K562 (cell line): ENCODE results near the gene NFATC1. TPM values are rescaled to one million over a fixed set of nuclear protein-coding genes. Genes with fewer than 3 reads are reported as not detected.
A peak's percentile ranks its signal among the peaks of the same experiment; 100 is the strongest.

ENCODE experiments used
- ELK3 ChIP-seq: fragments of 450-650 bp; formaldehyde crosslinking; IDR thresholded peaks from 2 replicates; pipeline ENCODE4 v1.4.0; 2020; ENCODE audit warnings: mild to moderate bottlenecking
- KDM2B ChIP-seq: fragments of 250-450 bp; sonication (Bioruptor Pico); IDR thresholded peaks from 2 replicates; pipeline ENCODE4 v1.8.0; 2021; ENCODE audit warnings: mild to moderate bottlenecking, moderate library complexity
- KHSRP ChIP-seq: fragments of 450-650 bp; IDR thresholded peaks from 2 replicates; pipeline ENCODE4 v1.6.1; 2017
- MCM3 ChIP-seq: fragments of 450-650 bp; IDR thresholded peaks from 2 replicates; pipeline ENCODE4 v1.6.1; 2016
- MYC ChIP-seq, 2 experiments: fragments of 250-450 bp in 1 of 2; sonication (Bioruptor Pico) in 1 of 2; IDR thresholded peaks; 2 replicates each; pipeline versions ENCODE4 v1.5.1 to v1.6.1; 2012 to 2021; ENCODE audit warnings: low read depth in 2 of 2, borderline replicate concordance in 1 of 2, improper control_type of control experiment in 1 of 2, low read length in 1 of 2, mild to moderate bottlenecking in 1 of 2, moderate library complexity in 1 of 2
- PCBP2 ChIP-seq: fragments of 200-400 bp; formaldehyde crosslinking; IDR thresholded peaks from 2 replicates; pipeline ENCODE4 v1.6.1; 2018; ENCODE audit warnings: low read length, low read depth, mild to moderate bottlenecking, moderate library complexity; ENCODE audit not compliant: poor library complexity, severe bottlenecking
- RAD21 ChIP-seq, 2 experiments: fragments of 250-450 bp in 1 of 2; fragments of 450-650 bp in 1 of 2; sonication (Bioruptor Pico) in 1 of 2; formaldehyde crosslinking in 1 of 2; IDR thresholded peaks in 1 of 2; conservative IDR thresholded peaks in 1 of 2; 2 replicates each; pipeline versions ENCODE4 v1.4.0 to v1.8.0; 2020 to 2022; ENCODE audit warnings: mild to moderate bottlenecking in 2 of 2, moderate library complexity in 1 of 2
- RBM22 ChIP-seq: fragments of 200-400 bp; formaldehyde crosslinking; IDR thresholded peaks from 2 replicates; pipeline ENCODE4 v1.6.1; 2018; ENCODE audit warnings: low read length, low read depth; ENCODE audit not compliant: poor library complexity, severe bottlenecking
- RBM34 ChIP-seq: fragments of 200-400 bp; formaldehyde crosslinking; IDR thresholded peaks from 2 replicates; pipeline ENCODE4 v1.6.1; 2018; ENCODE audit warnings: low read length, borderline replicate concordance; ENCODE audit not compliant: insufficient read depth
- ZNF551 ChIP-seq: fragments of 250-450 bp; sonication (Bioruptor Pico); IDR thresholded peaks from 2 replicates; pipeline ENCODE4 v1.5.0; 2021; ENCODE audit warnings: mild to moderate bottlenecking, moderate library complexity
- ZNF766 ChIP-seq: fragments of 200-800 bp; sonication (Bioruptor generic); conservative IDR thresholded peaks from 2 replicates; pipeline ENCODE4 v1.6.1; 2016; ENCODE audit warnings: missing genetic modification characterization, missing compliant biosample characterization
- polyA plus RNA-seq, 8 experiments: library from polyadenylated mRNA; depleted of rRNA in 4 of 8; stranded (reverse) in 5 of 8; unstranded in 3 of 8; fragments of >200 nt; fragmentation: Nextera tagmentation in 2 of 8; fragmentation: Illumina TruSeq in 1 of 8; extraction: Ambion mirVana in 2 of 8; extraction: Trizol in 1 of 8; gene quantifications; 2 replicates each; pipeline versions ENCODE4 v1.2.1 to v1.2.3, GENCODE V29; 2011 to 2014; ENCODE audit warnings: inconsistent platforms in 1 of 8, missing spikeins in 1 of 8
- total RNA-seq, 7 experiments: library from RNA; depleted of rRNA in 6 of 7; stranded (reverse); fragments of >200 nt in 6 of 7; fragmentation: Illumina TruSeq in 2 of 7; extraction: Trizol in 2 of 7; gene quantifications; 2 replicates each; pipeline versions ENCODE4 v1.2.1 to v1.2.3, GENCODE V29; 2011 to 2021; ENCODE audit warnings: low replicate concordance in 1 of 7
- TF ChIP-seq, protein P1 (sequence below), 2 experiments: fragments of 250-450 bp in 1 of 2; fragments of 450-650 bp in 1 of 2; sonication (Bioruptor Pico) in 1 of 2; IDR thresholded peaks; 2 replicates each; pipeline versions ENCODE4 v1.6.1 to v1.8.0; 2016 to 2021; ENCODE audit warnings: mild to moderate bottlenecking in 2 of 2, moderate library complexity in 2 of 2, missing compliant biosample characterization in 1 of 2, missing genetic modification characterization in 1 of 2
- TF ChIP-seq, protein P2 (sequence below): sonication (generic); formaldehyde crosslinking; IDR thresholded peaks from 2 replicates; pipeline ENCODE4 v1.4.0; 2020; ENCODE audit warnings: mild to moderate bottlenecking, missing genetic modification reagents
- TF ChIP-seq, protein P3 (sequence below): fragments of 250-450 bp; sonication (Bioruptor Pico); IDR thresholded peaks from 2 replicates; pipeline ENCODE4 v1.4.0; 2020; ENCODE audit warnings: mild to moderate bottlenecking, moderate library complexity
- TF ChIP-seq, protein P4 (sequence below): fragments of 250-450 bp; sonication (Bioruptor Pico); IDR thresholded peaks from 2 replicates; pipeline ENCODE4 v1.4.0; 2020
- TF ChIP-seq, protein P5 (sequence below): fragments of 450-650 bp; formaldehyde crosslinking; IDR thresholded peaks from 2 replicates; pipeline ENCODE4 v1.4.0; 2022; ENCODE audit warnings: mild to moderate bottlenecking, moderate library complexity

Gene NFATC1
- total and polyA plus RNA-seq, 9 of the 15 experiments (the other 6 are each of a cell fraction or from before 2014, with no cell fraction given), result 1.1 to 16.4 (median 2.5) TPM

DNA sequence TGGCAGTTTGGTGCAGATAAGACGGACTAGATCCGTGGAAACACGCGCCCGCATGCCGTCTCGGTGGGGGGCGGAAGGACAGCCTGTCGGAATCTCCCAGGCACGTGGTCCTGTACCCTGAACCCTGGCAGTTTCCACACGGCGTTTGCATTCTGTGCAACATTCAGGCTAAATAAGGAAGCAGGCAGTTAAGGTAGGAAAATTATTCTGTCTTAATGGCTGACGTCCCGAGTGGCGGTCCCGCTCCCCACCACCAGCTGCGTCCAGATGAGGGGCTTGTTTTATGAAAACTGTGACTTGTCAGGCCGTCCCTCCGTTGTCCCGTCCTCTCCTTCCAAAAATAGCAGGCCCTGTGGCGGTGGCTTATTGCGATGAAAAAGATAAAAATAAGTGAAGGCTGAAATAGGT lies 120.2 kb downstream of the NFATC1 start (continued):
- TF ChIP-seq KDM2B (CRISPR knock-in tag), result no peak
- no peak for TF ChIP-seq ZNF551 (CRISPR knock-in tag)
- no peak for TF ChIP-seq KHSRP
- no peak for TF ChIP-seq PCBP2
- TF ChIP-seq ELK3 (CRISPR knock-in tag), result no peak
- TF ChIP-seq, protein P1, sequence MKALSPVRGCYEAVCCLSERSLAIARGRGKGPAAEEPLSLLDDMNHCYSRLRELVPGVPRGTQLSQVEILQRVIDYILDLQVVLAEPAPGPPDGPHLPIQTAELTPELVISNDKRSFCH (CRISPR knock-in tag; IDR thresholded peaks at IDR 0.05), result no peak
- TF ChIP-seq, protein P1 (tag; IDR thresholded peaks at IDR 0.05), result 0 out of 2 replicates have a peak, but pooled peaks have one; percentile 58
- TF ChIP-seq, protein P2, sequence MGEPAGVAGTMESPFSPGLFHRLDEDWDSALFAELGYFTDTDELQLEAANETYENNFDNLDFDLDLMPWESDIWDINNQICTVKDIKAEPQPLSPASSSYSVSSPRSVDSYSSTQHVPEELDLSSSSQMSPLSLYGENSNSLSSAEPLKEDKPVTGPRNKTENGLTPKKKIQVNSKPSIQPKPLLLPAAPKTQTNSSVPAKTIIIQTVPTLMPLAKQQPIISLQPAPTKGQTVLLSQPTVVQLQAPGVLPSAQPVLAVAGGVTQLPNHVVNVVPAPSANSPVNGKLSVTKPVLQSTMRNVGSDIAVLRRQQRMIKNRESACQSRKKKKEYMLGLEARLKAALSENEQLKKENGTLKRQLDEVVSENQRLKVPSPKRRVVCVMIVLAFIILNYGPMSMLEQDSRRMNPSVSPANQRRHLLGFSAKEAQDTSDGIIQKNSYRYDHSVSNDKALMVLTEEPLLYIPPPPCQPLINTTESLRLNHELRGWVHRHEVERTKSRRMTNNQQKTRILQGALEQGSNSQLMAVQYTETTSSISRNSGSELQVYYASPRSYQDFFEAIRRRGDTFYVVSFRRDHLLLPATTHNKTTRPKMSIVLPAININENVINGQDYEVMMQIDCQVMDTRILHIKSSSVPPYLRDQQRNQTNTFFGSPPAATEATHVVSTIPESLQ (CRISPR knock-in tag), result no peak
- TF ChIP-seq RAD21 (CRISPR knock-in tag; conservative IDR thresholded peaks at IDR 0.05 in 1 of 2, IDR thresholded peaks at IDR 0.05 in 1 of 2), result no peak
- TF ChIP-seq, protein P3, sequence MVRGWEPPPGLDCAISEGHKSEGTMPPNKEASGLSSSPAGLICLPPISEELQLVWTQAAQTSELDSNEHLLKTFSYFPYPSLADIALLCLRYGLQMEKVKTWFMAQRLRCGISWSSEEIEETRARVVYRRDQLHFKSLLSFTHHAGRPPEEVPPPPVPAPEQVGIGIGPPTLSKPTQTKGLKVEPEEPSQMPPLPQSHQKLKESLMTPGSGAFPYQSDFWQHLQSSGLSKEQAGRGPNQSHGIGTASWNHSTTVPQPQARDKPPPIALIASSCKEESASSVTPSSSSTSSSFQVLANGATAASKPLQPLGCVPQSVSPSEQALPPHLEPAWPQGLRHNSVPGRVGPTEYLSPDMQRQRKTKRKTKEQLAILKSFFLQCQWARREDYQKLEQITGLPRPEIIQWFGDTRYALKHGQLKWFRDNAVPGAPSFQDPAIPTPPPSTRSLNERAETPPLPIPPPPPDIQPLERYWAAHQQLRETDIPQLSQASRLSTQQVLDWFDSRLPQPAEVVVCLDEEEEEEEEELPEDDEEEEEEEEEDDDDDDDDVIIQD (CRISPR knock-in tag), result no peak
- TF ChIP-seq, protein P4, sequence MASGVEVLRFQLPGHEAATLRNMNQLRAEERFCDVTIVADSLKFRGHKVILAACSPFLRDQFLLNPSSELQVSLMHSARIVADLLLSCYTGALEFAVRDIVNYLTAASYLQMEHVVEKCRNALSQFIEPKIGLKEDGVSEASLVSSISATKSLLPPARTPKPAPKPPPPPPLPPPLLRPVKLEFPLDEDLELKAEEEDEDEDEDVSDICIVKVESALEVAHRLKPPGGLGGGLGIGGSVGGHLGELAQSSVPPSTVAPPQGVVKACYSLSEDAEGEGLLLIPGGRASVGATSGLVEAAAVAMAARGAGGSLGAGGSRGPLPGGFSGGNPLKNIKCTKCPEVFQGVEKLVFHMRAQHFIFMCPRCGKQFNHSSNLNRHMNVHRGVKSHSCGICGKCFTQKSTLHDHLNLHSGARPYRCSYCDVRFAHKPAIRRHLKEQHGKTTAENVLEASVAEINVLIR (CRISPR knock-in tag), result no peak
- no peak for TF ChIP-seq ZNF766 (CRISPR knock-in tag)
- TF ChIP-seq MYC (IDR thresholded peaks at IDR 0.05; ENCODE audit: low read depth, low read length), result peak; percentile 41; the same call in 1 of the 2 replicates
- TF ChIP-seq MYC (CRISPR knock-in tag; IDR thresholded peaks at IDR 0.05; ENCODE audit: borderline replicate concordance, low read depth), result no peak
- TF ChIP-seq MCM3, result no peak
- no peak for TF ChIP-seq RBM34
- TF ChIP-seq, protein P5, sequence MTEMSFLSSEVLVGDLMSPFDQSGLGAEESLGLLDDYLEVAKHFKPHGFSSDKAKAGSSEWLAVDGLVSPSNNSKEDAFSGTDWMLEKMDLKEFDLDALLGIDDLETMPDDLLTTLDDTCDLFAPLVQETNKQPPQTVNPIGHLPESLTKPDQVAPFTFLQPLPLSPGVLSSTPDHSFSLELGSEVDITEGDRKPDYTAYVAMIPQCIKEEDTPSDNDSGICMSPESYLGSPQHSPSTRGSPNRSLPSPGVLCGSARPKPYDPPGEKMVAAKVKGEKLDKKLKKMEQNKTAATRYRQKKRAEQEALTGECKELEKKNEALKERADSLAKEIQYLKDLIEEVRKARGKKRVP (CRISPR knock-in tag), result no peak
- no peak for TF ChIP-seq RBM22
